K562 (cell line): ENCODE results near the gene DENND1A. TPM values are rescaled to one million over a fixed set of nuclear protein-coding genes. Genes with fewer than 3 reads are reported as not detected.

Experiments used
- ATAC-seq: fragments of 200-7000 bp; cut with Tn5 transposase; 3 replicates; pipeline ENCODE4 v1.9.1; 2020; ENCODE audit warnings: moderate library complexity
- BruUV-seq: library from RNA; stranded (reverse); fragments of 400-500 nt; replicated peaks from 2 replicates; lab custom pipeline; 2021; lab: Mats Ljungman, UMichigan
- CTCF ChIA-PET: fragments of 300-600 bp; formaldehyde crosslinking; extraction: SDS; loops from one replicate; lab custom pipeline; 2021; ENCODE audit warnings: low intra/inter-chr PET ratio; lab: Yijun Ruan, JAX
- POLR2A ChIA-PET: fragments of 300-600, 350-650 bp; sonication (Branson Sonifier 250); formaldehyde crosslinking; extraction: SDS; loops from one replicate; lab custom pipeline; 2021; ENCODE audit warnings: antibody characterized with exemption, inconsistent platforms; lab: Yijun Ruan, JAX
- DNase-seq, 4 experiments: peaks; one replicate each; pipeline versions ENCODE4 v3.0.0 to v3.0.0-alpha.2; 2011 to 2018; ENCODE audit warnings: low spot score in 3 of 4, mixed read lengths in 3 of 4; ENCODE audit errors: extremely low read depth in 1 of 4
- FAIRE-seq: peaks from 2 replicates; lab custom pipeline; 2011; peaks lifted over from hg19 to GRCh38; lab: Jason Lieb, UNC
- H2AFZ ChIP-seq: 2 replicates; pipeline ENCODE4 v1.6.0; 2011; ENCODE audit warnings: low read depth, low read length, control low read depth, inconsistent platforms
- H3K27ac ChIP-seq: fragments of 200-600 bp; 3 replicates; pipeline ENCODE4 v1.8.0; 2011; ENCODE audit warnings: low read depth, mild to moderate bottlenecking, control low read depth, inconsistent platforms, low read length, moderate library complexity, mixed read lengths; ENCODE audit errors: extremely low read depth
- H3K27me3 ChIP-seq, 2 experiments: fragments of 300-600 bp in 1 of 2; 2 replicates in 1 of 2; 3 replicates in 1 of 2; pipeline versions ENCODE4 v1.6.0 to v1.8.0; 2011; ENCODE audit warnings: inconsistent platforms in 2 of 2, low read length in 2 of 2, mild to moderate bottlenecking in 1 of 2, mixed read lengths in 1 of 2, moderate library complexity in 1 of 2; ENCODE audit not compliant: control insufficient read depth in 2 of 2, insufficient read depth in 2 of 2
- H3K36me3 ChIP-seq: fragments of 300-600 bp; 3 replicates; pipeline ENCODE4 v1.8.0; 2011; ENCODE audit warnings: mild to moderate bottlenecking, low read length, inconsistent platforms; ENCODE audit not compliant: control insufficient read depth, insufficient read depth
- H3K4me1 ChIP-seq, 2 experiments: fragments of 200-600 bp in 1 of 2; replicated peaks in 1 of 2; 2 replicates in 1 of 2; 3 replicates in 1 of 2; pipeline versions ENCODE4 v1.5.1 to v1.8.0; 2011; ENCODE audit warnings: inconsistent platforms in 2 of 2, low read length in 2 of 2, mild to moderate bottlenecking in 1 of 2, mixed read lengths in 1 of 2, moderate library complexity in 1 of 2; ENCODE audit not compliant: control insufficient read depth in 2 of 2, insufficient read depth in 2 of 2
- H3K4me2 ChIP-seq: 2 replicates; pipeline ENCODE4 v1.6.1; 2011; ENCODE audit warnings: low read length, control low read depth, inconsistent platforms, mixed read lengths; ENCODE audit not compliant: insufficient read depth
- H3K4me3 ChIP-seq: fragments of 200-600 bp; sonication (generic), shearing (Covaris generic); 2 replicates; pipeline ENCODE4 v1.5.1; 2016; ENCODE audit warnings: control low read depth, inconsistent platforms
- H3K79me2 ChIP-seq: fragments of 200-600 bp; 3 replicates; pipeline ENCODE4 v1.8.0; 2011; ENCODE audit warnings: low read length, inconsistent platforms; ENCODE audit not compliant: control insufficient read depth, insufficient read depth
- H3K9ac ChIP-seq, 2 experiments: 2 replicates each; pipeline versions ENCODE4 v1.6.0 to v1.6.1; 2011; ENCODE audit warnings: low read depth in 2 of 2, low read length in 2 of 2, control low read depth in 1 of 2, inconsistent platforms in 1 of 2, mild to moderate bottlenecking in 1 of 2, mixed read lengths in 1 of 2; ENCODE audit not compliant: insufficient read depth in 1 of 2
- H3K9me1 ChIP-seq: one replicate; pipeline ENCODE4 v1.6.0; 2011; ENCODE audit warnings: inconsistent platforms, mild to moderate bottlenecking, low read length, moderate library complexity; ENCODE audit not compliant: control insufficient read depth, insufficient read depth
- H3K9me3 ChIP-seq: replicated peaks from 2 replicates; pipeline ENCODE4 v1.5.1; 2011; ENCODE audit warnings: low read depth, low read length, inconsistent platforms; ENCODE audit not compliant: control insufficient read depth, insufficient read depth
- H4K20me1 ChIP-seq: replicated peaks from 2 replicates; pipeline ENCODE4 v1.6.1; 2011; ENCODE audit warnings: low read length, inconsistent platforms, mixed read lengths; ENCODE audit not compliant: control insufficient read depth, insufficient read depth
- EHMT2 ChIP-seq: fragments of 450-650 bp; IDR thresholded peaks from 2 replicates; pipeline ENCODE4 v1.6.1; 2018; ENCODE audit warnings: antibody characterized with exemption
- NUFIP1 ChIP-seq: fragments of 450-650 bp; IDR thresholded peaks from 2 replicates; pipeline ENCODE4 v1.6.1; 2018; ENCODE audit not compliant: partially characterized antibody
- WGBS: fragments of 100-300 bp; shearing (Covaris generic); methylation state at CpG from one replicate; pipeline ENCODE4 v1.1.6; 2016; ENCODE audit warnings: low coverage, mixed read lengths; ENCODE audit not compliant: insufficient coverage; ENCODE audit errors: missing lambda C conversion rate; 5-methylcytosine and 5-hydroxymethylcytosine counted together
- in situ Hi-C: fragments of 300-500 bp; cut with MboI; formaldehyde crosslinking; loops from 4 replicates; pipeline ENCODE4 v1.15.0; 2018; ENCODE audit warnings: inconsistent platforms, mixed read lengths
- intact Hi-C: fragments of 100-400 bp; cut with micrococcal nuclease; formaldehyde crosslinking; loops from 2 replicates; pipeline ENCODE4 v1.14.2; 2022
- polyA plus RNA-seq, 8 experiments: library from polyadenylated mRNA; depleted of rRNA in 4 of 8; stranded (reverse) in 5 of 8; unstranded in 3 of 8; fragments of >200 nt; fragmentation: Nextera tagmentation in 2 of 8; fragmentation: Illumina TruSeq in 1 of 8; extraction: Ambion mirVana in 2 of 8; extraction: Trizol in 1 of 8; gene quantifications; 2 replicates each; pipeline versions ENCODE4 v1.2.1 to v1.2.3, GENCODE V29; 2011 to 2014; ENCODE audit warnings: inconsistent platforms in 1 of 8, missing spikeins in 1 of 8
- total RNA-seq, 7 experiments: library from RNA; depleted of rRNA in 6 of 7; stranded (reverse); fragments of >200 nt in 6 of 7; fragmentation: Illumina TruSeq in 2 of 7; extraction: Trizol in 2 of 7; gene quantifications; 2 replicates each; pipeline versions ENCODE4 v1.2.1 to v1.2.3, GENCODE V29; 2011 to 2021; ENCODE audit warnings: low replicate concordance in 1 of 7
- TF ChIP-seq, protein P1 (sequence below): sonication (generic); formaldehyde crosslinking; IDR thresholded peaks from 2 replicates; pipeline ENCODE4 v1.8.1; 2023; ENCODE audit warnings: mild to moderate bottlenecking, missing genetic modification reagents

Gene DENND1A
- total and polyA plus RNA-seq, 9 of the 15 experiments (the other 6 are each of a cell fraction or from before 2014, with no cell fraction given), result 7.6 to 29.5 (median 15.7) TPM

DNA sequence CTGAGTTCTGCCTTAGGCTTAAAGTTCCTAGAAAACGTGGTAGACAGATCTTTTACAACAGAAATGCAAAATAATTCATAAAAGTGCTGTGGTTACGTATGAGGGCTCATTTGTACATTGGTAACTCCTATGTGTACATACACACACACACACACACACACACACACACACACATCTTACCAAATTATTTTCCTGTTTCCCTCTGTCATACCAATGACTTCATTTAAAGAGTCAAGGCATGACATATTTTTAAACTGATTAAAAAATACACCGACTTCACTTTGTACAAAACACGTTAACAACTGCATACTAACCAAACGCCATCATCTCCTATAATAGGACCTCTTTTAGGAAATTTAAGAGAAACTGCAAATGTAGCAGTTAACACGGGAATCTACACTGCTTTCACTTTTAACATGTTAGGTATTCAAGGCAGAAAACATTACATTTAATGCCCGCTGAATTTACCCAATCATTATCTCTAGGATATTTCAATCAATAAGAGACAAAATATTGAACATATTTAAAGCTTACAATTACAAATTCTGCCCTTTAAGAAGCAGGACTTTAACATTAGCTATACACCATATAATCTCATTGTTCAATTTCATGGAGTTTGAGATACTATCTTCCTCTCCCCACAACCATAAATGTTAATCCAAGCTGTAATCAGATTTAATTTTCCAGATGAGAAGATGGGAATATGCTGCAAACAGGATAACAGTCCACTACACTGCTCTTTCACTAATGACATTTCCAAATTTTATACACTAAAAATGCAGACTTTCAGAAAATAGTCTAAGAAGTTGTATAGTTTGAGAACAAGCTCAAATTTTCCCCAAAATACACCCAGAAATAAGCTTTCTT is 133.1 kb downstream of the DENND1A start:
- CTCF ChIA-PET, result no interaction called here
- Histone ChIP-seq H3K9me1 (no peaks in the 10 kb centered on the region), H3K9me3 (no peaks in the 10 kb centered on the region), H4K20me1 (no peaks in the 10 kb centered on the region), H2AFZ (no peak overlapping the region), H3K4me3 (no peak overlapping the region), H3K36me3 (no peaks in the 10 kb centered on the region), H3K27ac (no peak overlapping the region), H3K79me2 (no peaks in the 10 kb centered on the region), H3K4me2 (no peak overlapping the region), H3K27me3 (no peaks in the 10 kb centered on the region), H3K9ac (no peak overlapping the region), H3K4me1 (no peaks in the 10 kb centered on the region)
- 52% methylated on average over 7 of the region's 7 CpGs for WGBS
- in situ Hi-C loops, result no loop called here
- FAIRE-seq, result no peak
- TF ChIP-seq, protein P1, sequence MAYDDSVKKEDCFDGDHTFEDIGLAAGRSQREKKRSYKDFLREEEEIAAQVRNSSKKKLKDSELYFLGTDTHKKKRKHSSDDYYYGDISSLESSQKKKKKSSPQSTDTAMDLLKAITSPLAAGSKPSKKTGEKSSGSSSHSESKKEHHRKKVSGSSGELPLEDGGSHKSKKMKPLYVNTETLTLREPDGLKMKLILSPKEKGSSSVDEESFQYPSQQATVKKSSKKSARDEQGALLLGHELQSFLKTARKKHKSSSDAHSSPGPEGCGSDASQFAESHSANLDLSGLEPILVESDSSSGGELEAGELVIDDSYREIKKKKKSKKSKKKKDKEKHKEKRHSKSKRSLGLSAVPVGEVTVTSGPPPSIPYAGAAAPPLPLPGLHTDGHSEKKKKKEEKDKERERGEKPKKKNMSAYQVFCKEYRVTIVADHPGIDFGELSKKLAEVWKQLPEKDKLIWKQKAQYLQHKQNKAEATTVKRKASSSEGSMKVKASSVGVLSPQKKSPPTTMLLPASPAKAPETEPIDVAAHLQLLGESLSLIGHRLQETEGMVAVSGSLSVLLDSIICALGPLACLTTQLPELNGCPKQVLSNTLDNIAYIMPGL (CRISPR knock-in tag), result no peak
- TF ChIP-seq EHMT2 (no peak), NUFIP1 (no peak)
- ATAC-seq, result no peak
- intact Hi-C loops, result no loop called here
- no peak for DNase-seq
- no TSS peak for BruUV-seq
- POLR2A ChIA-PET, result interaction anchor here (0.6 to 0.7 kb wide), 2 partner anchors 10 to 75 kb away, joined by 3 read pairs; no protein-coding TSS in a partner anchor
